ENCODE data around the gene TRIM13.
"Not testable (repeated sequence)": the region's sequence is repeated elsewhere in the genome, so short reads cannot be mapped to it uniquely, and the experiment has no call there.

The TRIM13 gene

GRCh38 chr13:49996951-49997895 is at the start of gene TRIM13:
TSS of gene TRIM13 (plus strand) at chr13:49997042. CDS start at chr13:50011941, 14,899 bp downstream.
- no peak for DNase-seq (ENCODE audit: low read depth, low spot score)

- DNase-seq (ENCODE audit: low read depth, low spot score) = not testable (repeated sequence)
These were observed 48.0 kb upstream of the TRIM13 start for GRCh38 chr13:49948777-49949270.

- no peak for DNase-seq (ENCODE audit: low read depth, low spot score)
These were observed 44.9 kb upstream of the TRIM13 start for GRCh38 chr13:49951754-49952535.

GRCh38 chr13:49953560-49953959 is 43.3 kb upstream of the TRIM13 start:
- DNase-seq (ENCODE audit: low read depth, low spot score) = no peak

- DNase-seq (ENCODE audit: low read depth, low spot score) = no peak
These were observed 42.0 kb upstream of the TRIM13 start for GRCh38 chr13:49954674-49955455.

DNA sequence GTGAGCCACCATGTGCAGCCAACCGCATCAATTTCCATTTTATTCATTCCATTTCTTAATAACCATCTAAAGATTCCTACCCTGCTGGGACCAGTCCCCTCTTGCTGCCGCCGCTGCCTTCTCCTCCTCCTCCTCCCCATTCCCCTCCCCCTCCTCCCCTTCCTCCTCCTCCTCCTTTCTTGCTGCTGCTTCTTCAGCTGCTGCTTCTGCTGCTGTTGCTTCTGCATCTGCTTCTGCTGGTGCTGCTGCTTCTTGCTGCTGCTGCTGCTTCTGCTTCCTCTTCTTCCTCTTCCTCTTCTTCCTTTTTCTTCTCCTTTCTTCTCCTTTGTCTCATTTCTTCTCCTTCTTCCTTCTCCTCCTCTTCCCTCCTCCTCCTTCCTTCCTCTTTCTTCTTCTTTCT is 40.7 kb upstream of the TRIM13 start:
- no peak for DNase-seq (ENCODE audit: low read depth, low spot score)

DNA sequence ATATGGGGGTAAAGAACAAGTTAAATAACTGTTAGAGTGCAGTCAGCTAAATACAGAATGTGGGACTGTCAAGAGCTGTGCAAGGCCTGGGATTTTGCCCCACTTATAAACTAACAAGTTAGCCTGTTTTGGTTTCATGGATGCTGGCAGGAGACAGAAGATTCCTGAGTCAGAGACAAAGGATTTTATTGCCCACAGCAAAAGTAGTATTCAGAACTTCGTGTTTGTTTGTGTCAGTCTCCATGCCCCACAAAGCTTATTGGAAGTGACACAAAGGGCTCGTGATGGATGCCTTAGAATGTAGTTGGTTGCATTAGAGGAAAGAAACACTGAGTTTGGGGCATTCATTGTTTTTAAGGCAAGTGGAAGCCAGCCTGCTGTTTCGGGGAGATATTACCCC is 38.5 kb upstream of the TRIM13 start:
- DNase-seq (ENCODE audit: low read depth, low spot score) = no peak

DNA sequence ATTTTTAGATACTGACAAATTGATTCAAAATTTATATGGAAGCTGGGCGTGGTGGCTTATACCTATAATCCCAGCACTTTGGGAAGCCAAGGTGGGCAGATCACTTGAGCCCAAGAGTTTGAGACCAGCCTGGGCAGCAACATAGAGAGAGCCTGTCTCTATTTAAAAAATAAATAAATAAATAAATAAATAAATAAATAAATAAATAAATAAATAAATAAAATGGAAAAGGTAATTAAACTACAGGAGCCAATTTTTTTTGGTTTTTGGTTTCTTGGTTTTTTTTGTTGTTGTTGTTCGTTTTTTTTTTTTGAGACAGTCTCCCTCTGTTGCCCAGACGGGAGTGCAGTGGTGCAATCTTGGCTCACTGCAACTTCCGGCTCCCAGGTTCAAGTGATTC is 29.4 kb upstream of the TRIM13 start:
- no peak for DNase-seq (ENCODE audit: low read depth, low spot score)

DNA sequence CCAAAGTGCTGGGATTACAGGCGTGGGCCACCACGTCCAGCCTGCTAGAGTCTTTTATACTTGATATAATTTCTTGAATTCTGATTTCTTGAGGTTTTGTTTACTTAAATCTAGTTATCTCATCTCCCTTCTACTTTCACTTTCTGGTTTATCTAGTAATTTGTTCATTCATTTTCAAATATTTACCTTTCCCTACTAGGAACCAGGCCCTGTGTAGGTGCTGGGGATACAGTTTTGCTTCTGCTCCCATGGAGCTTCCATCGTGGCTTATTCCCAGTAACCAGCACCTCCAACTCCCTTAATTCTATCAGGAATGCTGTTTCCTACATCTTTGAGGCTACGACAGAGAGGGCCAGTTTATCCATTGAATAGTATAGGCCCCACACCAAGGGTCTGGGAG is 24.1 kb upstream of the TRIM13 start:
- no peak for DNase-seq (ENCODE audit: low read depth, low spot score)

DNA sequence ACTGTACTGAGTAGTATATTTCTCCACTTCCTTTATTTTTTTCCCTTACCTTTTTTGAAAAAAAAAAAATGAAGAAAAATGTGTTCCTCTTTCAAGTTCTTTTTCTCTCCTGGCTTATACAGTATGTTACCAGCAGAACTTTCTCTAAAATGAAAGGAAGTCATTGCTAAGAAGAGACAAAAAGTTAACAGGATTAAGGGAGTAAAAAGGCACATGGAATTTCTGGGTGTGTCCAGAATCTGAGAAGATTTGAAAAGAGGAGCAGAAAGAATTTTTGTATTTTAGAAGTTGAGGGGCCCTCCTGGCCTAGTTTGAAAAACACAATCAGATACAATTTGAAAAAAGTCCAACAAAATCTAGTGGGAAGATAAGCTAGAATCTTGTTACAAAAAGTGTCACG is 21.0 kb upstream of the TRIM13 start:
- DNase-seq (ENCODE audit: low read depth, low spot score) = no peak

DNA sequence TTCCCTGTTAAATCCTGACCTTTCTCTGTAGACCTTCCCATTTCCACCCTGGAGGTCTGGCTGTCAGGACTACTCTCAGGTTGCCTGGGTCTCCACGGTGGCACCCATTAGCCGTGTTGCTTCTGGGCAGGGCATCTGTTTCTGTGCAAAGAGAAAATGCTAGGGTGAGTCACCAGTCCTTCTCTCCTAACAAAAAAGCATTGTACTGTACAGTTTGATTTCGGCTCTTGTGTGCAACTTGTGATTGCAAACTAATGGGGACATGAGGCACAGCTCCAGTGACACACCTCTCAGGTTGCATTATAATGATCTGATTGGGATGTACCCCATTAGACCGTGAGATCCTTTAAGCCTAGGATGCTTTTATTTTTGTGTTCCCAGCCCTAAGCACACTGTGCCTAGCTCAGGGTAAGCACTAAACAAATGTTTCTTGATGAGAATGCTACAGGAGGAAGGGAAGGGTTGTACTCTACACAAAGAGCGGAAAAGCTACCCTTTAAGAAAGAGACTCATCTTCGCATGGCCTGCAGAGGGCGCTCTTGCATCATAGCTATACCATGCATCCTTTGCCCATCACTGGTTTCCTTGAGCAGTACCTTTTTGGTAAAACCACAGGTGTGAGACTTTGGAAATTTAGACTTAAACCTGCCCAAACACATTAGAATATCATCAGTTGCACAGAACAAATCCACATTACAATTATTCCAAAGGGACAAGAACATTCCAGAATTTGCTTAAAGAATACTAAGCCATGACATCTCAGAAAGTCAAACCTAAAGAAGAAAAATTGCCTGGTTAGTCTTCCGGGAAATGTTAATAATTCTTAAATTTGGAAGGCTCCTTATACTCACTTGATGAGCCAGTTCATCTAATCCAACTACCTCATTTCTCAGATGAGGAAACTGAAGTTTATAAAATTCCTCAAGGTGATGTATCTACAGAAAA is 20.3 kb upstream of the TRIM13 start:
- DNase-seq (ENCODE audit: low read depth, low spot score) = no peak

DNA sequence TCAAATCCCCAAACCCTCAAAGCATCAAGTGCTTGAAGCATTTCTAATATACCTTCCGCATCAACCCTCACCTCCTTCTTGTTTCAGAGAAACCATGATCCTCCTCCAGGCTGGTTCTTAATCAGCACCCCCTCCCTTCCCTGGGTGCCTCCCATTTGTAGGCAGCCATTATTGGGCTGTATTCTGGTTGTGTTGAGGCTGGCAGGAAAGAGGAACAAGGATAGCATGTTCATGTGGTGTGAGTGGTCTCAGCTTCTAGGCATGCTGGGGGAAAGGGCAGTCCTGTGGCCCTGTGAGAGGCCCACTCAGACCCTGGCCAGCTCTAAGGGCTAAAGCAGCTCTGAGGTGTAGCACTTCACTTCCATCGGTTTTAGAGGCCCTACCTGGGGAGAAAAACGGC is 18.9 kb upstream of the TRIM13 start:
- DNase-seq (ENCODE audit: low read depth, low spot score) = no peak

DNA sequence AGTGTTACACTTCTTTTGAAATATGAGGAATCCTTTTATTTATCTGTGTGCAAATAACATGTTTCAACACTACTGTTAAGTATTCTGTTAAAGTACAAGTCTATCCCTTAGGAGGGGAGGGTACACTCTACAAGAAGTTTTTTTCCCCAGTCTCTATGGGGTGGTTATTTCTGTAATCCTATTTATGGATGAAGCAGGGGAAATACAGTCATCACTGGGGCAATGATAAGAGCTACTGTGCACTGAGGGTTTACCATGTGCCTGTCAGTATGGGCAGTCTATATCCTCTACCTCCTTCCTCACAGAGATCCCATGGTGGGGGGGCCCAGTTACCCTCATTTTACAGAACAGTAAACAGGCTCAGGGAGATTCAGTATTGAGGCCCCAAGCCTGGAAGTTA is 16.6 kb upstream of the TRIM13 start:
- no peak for DNase-seq (ENCODE audit: low read depth, low spot score)

- no peak for DNase-seq (ENCODE audit: low read depth, low spot score)
These were observed 11.7 kb upstream of the TRIM13 start for GRCh38 chr13:49985129-49985528.

DNA sequence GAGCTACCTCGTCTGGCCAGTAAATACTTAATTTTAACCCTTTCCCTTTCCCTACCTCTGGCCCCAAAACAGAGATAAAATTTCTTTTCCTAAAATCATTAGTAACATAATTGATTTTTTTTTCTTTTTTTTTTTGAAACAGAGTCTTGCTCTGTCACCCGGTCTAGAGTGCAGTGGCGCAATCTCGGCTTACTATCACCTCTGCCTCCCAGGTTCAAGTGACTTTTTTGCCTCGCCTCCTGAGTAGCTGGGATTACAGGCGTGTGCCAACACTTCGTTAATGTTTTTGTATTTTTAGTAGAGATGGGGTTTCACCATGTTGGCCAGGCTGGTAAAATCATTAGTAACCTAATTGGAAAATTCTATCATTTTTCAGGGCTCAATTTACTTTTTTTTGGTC is 10.4 kb upstream of the TRIM13 start:
- DNase-seq (ENCODE audit: low read depth, low spot score) = no peak

- DNase-seq (ENCODE audit: low read depth, low spot score) = not testable (repeated sequence)
These were observed 6.2 kb upstream of the TRIM13 start for GRCh38 chr13:49990612-49991011.

DNA sequence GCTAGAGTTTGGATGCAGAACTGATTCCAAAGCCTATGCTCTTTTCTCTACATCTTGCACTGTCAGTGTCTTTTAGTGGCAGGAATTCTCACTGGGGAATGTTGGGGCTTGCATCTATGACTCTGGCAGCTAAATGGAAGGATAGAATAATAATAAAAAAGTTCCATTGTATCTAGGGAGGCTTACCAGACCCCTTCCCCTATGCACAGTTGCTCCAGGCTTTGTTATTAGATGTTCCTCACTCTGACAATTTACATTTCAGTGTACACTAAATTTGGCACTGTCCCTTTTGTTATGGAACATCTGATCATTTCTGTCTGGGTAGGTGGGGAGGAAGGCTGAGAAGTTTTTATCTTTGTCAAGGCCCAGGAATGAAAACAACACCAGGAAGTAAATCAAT is 3.7 kb upstream of the TRIM13 start:
- no peak for DNase-seq (ENCODE audit: low read depth, low spot score)

- DNase-seq (ENCODE audit: low read depth, low spot score) = no peak
These were observed 3.2 kb upstream of the TRIM13 start for GRCh38 chr13:49993666-49994065.

DNA sequence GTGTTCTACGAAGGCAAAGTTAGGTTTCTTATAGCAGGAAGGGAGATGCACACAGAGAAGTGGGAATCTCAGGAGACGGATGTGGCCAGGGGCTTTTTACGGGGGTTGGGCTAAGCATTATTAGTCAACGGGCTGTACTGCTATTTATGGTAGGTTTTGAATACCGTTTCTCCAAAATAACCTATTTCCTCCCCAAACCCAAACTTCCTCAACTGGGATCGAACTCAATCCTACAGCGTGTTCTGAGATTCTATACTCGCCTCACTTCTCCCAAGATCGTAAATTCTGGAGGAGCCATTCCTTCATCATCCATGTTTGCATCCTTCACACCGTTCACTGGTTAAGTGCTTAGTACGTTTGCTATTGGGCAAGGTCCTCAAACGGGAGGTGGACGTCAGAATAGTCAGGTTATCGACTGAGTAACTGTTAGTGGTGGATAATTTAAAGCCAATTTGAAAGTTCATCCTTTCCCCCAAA is 1.2 kb upstream of the TRIM13 start:
- DNase-seq (ENCODE audit: low read depth, low spot score) = no peak

DNA sequence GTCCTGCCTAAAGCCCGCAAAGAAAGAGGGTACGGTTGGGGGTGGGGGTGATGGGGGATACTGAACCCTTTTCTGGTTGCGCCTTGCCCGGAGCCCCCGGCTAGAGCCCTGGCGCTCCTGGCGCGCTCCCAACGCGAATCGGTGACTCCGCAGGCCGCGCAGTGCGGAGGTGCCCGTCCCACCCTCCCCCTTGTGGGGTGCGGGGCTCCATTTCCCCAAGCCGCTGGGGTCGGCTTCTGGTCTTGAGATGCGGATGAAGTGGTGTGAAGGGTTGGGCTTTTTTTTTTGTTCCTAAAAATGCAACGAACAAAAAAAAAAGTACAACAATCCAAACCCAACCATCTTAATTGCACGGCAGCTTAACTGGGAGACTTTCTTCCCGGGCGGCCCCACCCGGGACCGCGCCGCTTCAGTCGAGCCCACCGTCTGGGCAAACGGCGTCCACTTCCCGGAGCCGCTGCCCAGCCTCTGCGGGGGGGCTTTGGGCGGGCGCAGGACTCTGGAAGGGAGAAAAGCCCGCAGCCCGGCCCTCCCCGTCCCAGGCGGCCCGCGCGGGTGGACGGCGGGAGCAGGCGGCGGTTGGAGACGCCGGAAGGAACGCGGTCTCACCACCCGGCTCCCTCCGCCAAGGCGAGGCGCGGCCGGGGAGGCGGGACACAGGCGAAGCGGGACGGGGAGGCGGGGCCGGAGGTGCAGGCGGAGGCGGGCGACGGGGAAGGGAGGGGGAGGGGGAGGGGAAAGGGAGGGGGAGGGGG is 504 bp upstream of the TRIM13 start:
- no peak for DNase-seq (ENCODE audit: low read depth, low spot score)
